ENCODE measurements around the gene SLC16A1. TPM values are rescaled to one million over a fixed set of nuclear protein-coding genes. Genes with fewer than 3 reads are reported as not detected.

The SLC16A1 gene
- total and polyA plus RNA-seq, 3 experiments from 2014 or later, result 12.4 to 75.8 (median 75.3) TPM

- Histone ChIP-seq H3K9me3 (ENCODE audit: low read length) (no peaks in the 10 kb centered on the region), H3K36me3 (ENCODE audit: insufficient read depth, low read length) (no peaks in the 10 kb centered on the region), H3K4me3 (ENCODE audit: low read length) (no peak overlapping the region), H3K4me1 (ENCODE audit: insufficient read depth, low read length) (no peaks in the 10 kb centered on the region), H3K27ac (ENCODE audit: low read depth, low read length) (peak overlapping the region; percentile 57), H3K27me3 (ENCODE audit: insufficient read depth, low read length, poor library complexity, severe bottlenecking) (no peaks in the 10 kb centered on the region)
- Mint-ChIP-seq H3K9me3 (no peaks in the 10 kb centered on the region), H3K27ac (no peak overlapping the region), H3K36me3 (no peaks in the 10 kb centered on the region), H3K4me3 (no peak overlapping the region), H3K4me1 (no peaks in the 10 kb centered on the region), H3K27me3 (peaks cover 3 to 9% of the 10 kb centered on the region in 2 donors)
- ChIA-PET POLR2A (no interaction called here), CTCF (interaction anchor here (0.7 to 1.7 kb wide), 4 partner anchors 151 to 794 kb away, joined by 3 to 13 read pairs (median 4); partner anchors contain the start of gene LRIG2)
- no peak for DNase-seq
These were observed 73.7 kb downstream of the SLC16A1 start for GRCh38 chr1:112882271-112882744.

DNA sequence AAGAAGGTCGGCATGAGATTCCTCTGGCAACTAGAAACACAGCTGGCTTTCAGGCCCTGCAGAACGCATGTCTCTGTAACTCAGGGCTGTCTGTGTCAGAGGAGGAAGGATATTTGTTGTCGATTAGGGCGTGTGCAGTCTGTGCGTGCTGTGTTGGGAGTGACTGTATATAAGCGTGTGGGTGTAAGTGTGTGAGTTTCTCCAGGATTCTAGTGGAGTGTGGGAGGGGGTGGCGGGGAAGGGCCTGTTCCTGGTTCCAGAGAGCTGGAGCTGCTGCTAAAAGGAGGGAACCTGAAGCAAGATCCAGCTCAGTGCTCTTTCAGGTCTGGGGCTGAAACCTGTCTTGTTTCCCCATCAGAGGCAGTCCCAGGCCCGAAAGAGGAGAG lies 74.3 kb downstream of the SLC16A1 start:
- DNase-seq, result no peak
- ChIA-PET POLR2A (no interaction called here), CTCF (interaction anchor here (1.4 to 1.7 kb wide), 3 partner anchors 165 to 795 kb away, joined by 3 to 13 read pairs (median 4); partner anchors contain the start of gene LRIG2)
- no peaks in the 10 kb centered on the region for H3K36me3 Mint-ChIP-seq
- no peak overlapping the region for H3K4me3 ChIP-seq (ENCODE audit: low read length)
- no peaks in the 10 kb centered on the region for H3K9me3 ChIP-seq (ENCODE audit: low read length)
- no peaks in the 10 kb centered on the region for H3K4me1 ChIP-seq (ENCODE audit: insufficient read depth, low read length)
- H3K27me3 ChIP-seq (ENCODE audit: insufficient read depth, low read length, poor library complexity, severe bottlenecking), result no peaks in the 10 kb centered on the region
- H3K4me3 Mint-ChIP-seq, result no peak overlapping the region
- peaks cover 3 to 11% of the 10 kb centered on the region in 2 donors for H3K27me3 Mint-ChIP-seq
- H3K27ac Mint-ChIP-seq, result no peak overlapping the region
- H3K36me3 ChIP-seq (ENCODE audit: insufficient read depth, low read length), result no peaks in the 10 kb centered on the region
- H3K4me1 Mint-ChIP-seq, result no peaks in the 10 kb centered on the region
- H3K27ac ChIP-seq (ENCODE audit: low read depth, low read length), result peak overlapping the region; percentile 27
- no peaks in the 10 kb centered on the region for H3K9me3 Mint-ChIP-seq

- H3K27ac Mint-ChIP-seq, result no peak overlapping the region
- H3K27ac ChIP-seq (ENCODE audit: low read depth, low read length), result no peak overlapping the region
- no peaks in the 10 kb centered on the region for H3K9me3 Mint-ChIP-seq
- peaks cover 11 to 19% of the 10 kb centered on the region in 2 donors for H3K27me3 Mint-ChIP-seq
- no peaks in the 10 kb centered on the region for H3K4me1 Mint-ChIP-seq
- no peaks in the 10 kb centered on the region for H3K27me3 ChIP-seq (ENCODE audit: insufficient read depth, low read length, poor library complexity, severe bottlenecking)
- H3K4me3 Mint-ChIP-seq, result no peak overlapping the region
- CTCF ChIA-PET, result interaction anchor here (0.6 to 1.9 kb wide), 6 partner anchors 9 to 200 kb away, joined by 3 to 14 read pairs (median 4); partner anchors contain the start of genes LRIG2 and PPM1J
- no peaks in the 10 kb centered on the region for H3K36me3 ChIP-seq (ENCODE audit: insufficient read depth, low read length)
- POLR2A ChIA-PET, result no interaction called here
- no peaks in the 10 kb centered on the region for H3K4me1 ChIP-seq (ENCODE audit: insufficient read depth, low read length)
- no peaks in the 10 kb centered on the region for H3K36me3 Mint-ChIP-seq
- H3K4me3 ChIP-seq (ENCODE audit: low read length), result no peak overlapping the region
- no peaks in the 10 kb centered on the region for H3K9me3 ChIP-seq (ENCODE audit: low read length)
- no peak for DNase-seq
These were observed 76.2 kb downstream of the SLC16A1 start for GRCh38 chr1:112879834-112880233.

- no peaks in the 10 kb centered on the region for H3K4me1 ChIP-seq (ENCODE audit: insufficient read depth, low read length)
- Mint-ChIP-seq H3K27ac (no peak overlapping the region), H3K36me3 (no peaks in the 10 kb centered on the region), H3K9me3 (no peaks in the 10 kb centered on the region), H3K4me3 (no peak overlapping the region), H3K4me1 (no peaks in the 10 kb centered on the region), H3K27me3 (peaks cover 16 to 19% of the 10 kb centered on the region in 2 donors)
- H3K27ac ChIP-seq (ENCODE audit: low read depth, low read length), result peak overlapping the region; percentile 54
- ChIA-PET CTCF (no interaction called here), POLR2A (no interaction called here)
- no peaks in the 10 kb centered on the region for H3K36me3 ChIP-seq (ENCODE audit: insufficient read depth, low read length)
- no peak for DNase-seq
- H3K9me3 ChIP-seq (ENCODE audit: low read length), result no peaks in the 10 kb centered on the region
- H3K4me3 ChIP-seq (ENCODE audit: low read length), result no peak overlapping the region
- no peaks in the 10 kb centered on the region for H3K27me3 ChIP-seq (ENCODE audit: insufficient read depth, low read length, poor library complexity, severe bottlenecking)
These were observed 77.7 kb downstream of the SLC16A1 start for GRCh38 chr1:112878321-112878720.

DNA sequence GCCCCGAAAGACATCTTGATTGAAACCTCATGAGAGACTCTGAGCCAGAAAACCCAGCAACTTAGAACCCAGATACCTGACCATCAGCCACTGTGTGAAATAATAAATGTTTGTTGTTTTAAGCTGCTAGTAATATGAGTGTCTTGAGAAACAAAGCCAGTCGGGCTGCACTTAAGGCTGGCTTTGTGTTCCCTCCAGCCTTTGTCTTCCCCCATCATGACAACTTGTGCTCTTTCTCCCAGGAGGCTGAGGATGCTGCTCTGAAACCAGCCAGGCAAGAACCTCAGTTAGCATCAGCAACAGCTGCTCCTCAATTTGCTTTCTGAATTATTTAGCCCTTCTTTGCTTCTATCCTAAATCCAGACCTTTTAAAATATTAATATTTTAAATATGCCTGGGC lies 78.2 kb downstream of the SLC16A1 start:
- ChIA-PET POLR2A (no interaction called here), CTCF (interaction anchor here (0.8 kb wide), 1 partner anchor 165 kb away, joined by 3 read pairs; no protein-coding TSS in a partner anchor)

DNA sequence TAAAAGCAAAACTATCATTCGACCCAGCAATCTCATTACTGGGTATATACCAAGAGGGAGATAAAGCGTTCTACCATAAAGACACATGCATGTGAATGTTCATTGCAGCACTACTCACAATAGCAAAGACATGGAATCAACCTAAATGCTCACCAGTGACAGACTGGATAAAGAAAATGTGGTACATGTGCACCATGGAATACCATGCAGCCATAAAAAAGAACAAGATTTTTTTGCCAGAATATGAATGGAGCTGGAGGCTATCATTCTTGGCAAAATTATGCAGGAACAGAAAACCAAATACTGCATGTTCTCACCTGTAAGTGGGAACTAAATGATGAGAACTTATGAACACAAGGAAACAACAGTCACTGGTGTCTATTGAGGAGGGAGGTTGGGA lies 79.7 kb downstream of the SLC16A1 start:
- no peaks in the 10 kb centered on the region for H3K36me3 Mint-ChIP-seq
- peaks cover 14 to 22% of the 10 kb centered on the region in 2 donors for H3K27me3 Mint-ChIP-seq

More for the DNA sequence above, 78.2 kb downstream of the SLC16A1 start:
- Histone ChIP-seq H3K9me3 (ENCODE audit: low read length) (no peaks in the 10 kb centered on the region), H3K27me3 (ENCODE audit: insufficient read depth, low read length, poor library complexity, severe bottlenecking) (no peaks in the 10 kb centered on the region), H3K4me1 (ENCODE audit: insufficient read depth, low read length) (no peaks in the 10 kb centered on the region), H3K4me3 (ENCODE audit: low read length) (no peak overlapping the region), H3K27ac (ENCODE audit: low read depth, low read length) (no peak overlapping the region), H3K36me3 (ENCODE audit: insufficient read depth, low read length) (no peaks in the 10 kb centered on the region)
- Mint-ChIP-seq H3K27me3 (peaks cover 16 to 19% of the 10 kb centered on the region in 2 donors), H3K4me1 (no peaks in the 10 kb centered on the region), H3K36me3 (no peaks in the 10 kb centered on the region), H3K4me3 (no peak overlapping the region), H3K27ac (peak overlapping the region in 1 of 8 donors; percentile 72), H3K9me3 (no peaks in the 10 kb centered on the region)
- DNase-seq, result no peak

DNA sequence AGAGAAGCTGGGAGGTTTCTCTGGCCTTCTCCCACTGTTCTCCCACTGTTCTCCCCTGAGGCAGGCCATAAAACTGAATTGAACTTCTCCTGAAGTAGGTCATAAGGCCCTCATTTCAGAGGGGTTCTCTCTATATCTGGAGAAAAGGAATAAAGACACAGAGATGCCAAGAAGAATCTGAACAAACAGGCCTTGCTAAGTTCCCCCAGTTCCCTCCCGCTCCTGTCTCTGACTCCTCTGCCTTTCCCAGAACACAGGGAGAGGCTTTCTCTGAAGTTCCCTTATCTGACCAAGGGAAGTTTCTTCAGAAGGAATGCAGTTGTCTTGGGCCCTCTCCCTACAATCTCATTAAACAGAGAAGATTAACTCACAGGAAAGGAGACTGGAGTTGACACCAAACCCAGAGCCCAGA lies 83.4 kb downstream of the SLC16A1 start:
- no peak for DNase-seq
- H3K27ac Mint-ChIP-seq, result peak overlapping the region in 1 of 8 donors; percentile 24
- H3K9me3 Mint-ChIP-seq, result no peaks in the 10 kb centered on the region
- Histone ChIP-seq H3K36me3 (ENCODE audit: insufficient read depth, low read length) (no peaks in the 10 kb centered on the region), H3K9me3 (ENCODE audit: low read length) (no peaks in the 10 kb centered on the region), H3K27me3 (ENCODE audit: insufficient read depth, low read length, poor library complexity, severe bottlenecking) (no peaks in the 10 kb centered on the region), H3K27ac (ENCODE audit: low read depth, low read length) (peak overlapping the region; percentile 44), H3K4me3 (ENCODE audit: low read length) (no peak overlapping the region), H3K4me1 (ENCODE audit: insufficient read depth, low read length) (no peaks in the 10 kb centered on the region)
- H3K4me1 Mint-ChIP-seq, result no peaks in the 10 kb centered on the region
- no peak overlapping the region for H3K4me3 Mint-ChIP-seq
- POLR2A ChIA-PET, result no interaction called here
- H3K36me3 Mint-ChIP-seq, result no peaks in the 10 kb centered on the region
- CTCF ChIA-PET, result no interaction called here
- peaks cover 13 to 20% of the 10 kb centered on the region in 2 donors for H3K27me3 Mint-ChIP-seq

More for the DNA sequence above, 79.7 kb downstream of the SLC16A1 start:
- no peaks in the 10 kb centered on the region for H3K27me3 ChIP-seq (ENCODE audit: insufficient read depth, low read length, poor library complexity, severe bottlenecking)
- no peaks in the 10 kb centered on the region for H3K9me3 Mint-ChIP-seq
- ChIA-PET POLR2A (no interaction called here), CTCF (no interaction called here)
- no peak overlapping the region for H3K4me3 ChIP-seq (ENCODE audit: low read length)
- no peaks in the 10 kb centered on the region for H3K4me1 ChIP-seq (ENCODE audit: insufficient read depth, low read length)
- no peaks in the 10 kb centered on the region for H3K36me3 ChIP-seq (ENCODE audit: insufficient read depth, low read length)
- H3K27ac Mint-ChIP-seq, result no peak overlapping the region
- no peak overlapping the region for H3K27ac ChIP-seq (ENCODE audit: low read depth, low read length)
- no peaks in the 10 kb centered on the region for H3K4me1 Mint-ChIP-seq
- no peak for DNase-seq
- no peak overlapping the region for H3K4me3 Mint-ChIP-seq
- no peaks in the 10 kb centered on the region for H3K9me3 ChIP-seq (ENCODE audit: low read length)

DNA sequence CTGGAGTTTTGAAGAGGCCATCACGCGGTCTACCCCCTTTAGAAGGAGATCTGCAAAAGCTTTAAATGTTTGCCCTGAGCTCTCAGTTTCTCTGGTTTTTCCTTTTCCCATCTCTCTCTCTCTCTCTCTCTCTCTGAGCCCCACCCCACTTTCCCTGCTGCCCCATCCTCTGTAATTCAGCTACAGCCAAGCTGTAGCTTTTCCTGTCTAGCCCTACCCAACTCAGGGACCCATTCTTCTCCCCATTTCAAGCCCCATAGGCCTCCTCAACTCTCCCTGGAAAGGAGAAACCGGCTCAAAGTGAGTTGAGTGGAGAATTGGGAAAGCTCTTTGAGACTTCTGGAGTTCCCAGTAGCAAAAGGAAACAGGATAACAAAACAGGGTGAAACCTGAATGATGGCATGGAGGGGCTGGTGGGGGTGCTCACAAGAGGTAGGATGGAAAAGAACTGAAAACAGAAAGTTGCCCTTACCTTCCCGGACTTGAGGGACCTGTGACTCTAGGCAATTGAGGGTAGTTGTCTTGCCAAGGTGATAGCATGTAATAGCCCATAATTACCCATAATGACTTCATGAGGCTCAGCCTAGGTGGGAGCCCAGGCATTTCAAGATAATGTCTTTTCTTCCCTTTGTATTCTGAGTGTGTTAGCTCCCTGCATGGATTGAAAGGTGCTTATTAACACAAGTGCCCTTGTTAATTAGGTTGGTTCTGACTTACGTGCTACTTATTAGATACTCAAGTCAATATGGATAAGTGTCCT lies 84.9 kb downstream of the SLC16A1 start:
- no peaks in the 10 kb centered on the region for H3K4me1 ChIP-seq (ENCODE audit: insufficient read depth, low read length)
- POLR2A ChIA-PET, result no interaction called here
- peak overlapping the region in 1 of 8 donors; percentile 10 for H3K27ac Mint-ChIP-seq
- no peak overlapping the region for H3K27ac ChIP-seq (ENCODE audit: low read depth, low read length)
- CTCF ChIA-PET, result no interaction called here
- H3K27me3 ChIP-seq (ENCODE audit: insufficient read depth, low read length, poor library complexity, severe bottlenecking), result no peaks in the 10 kb centered on the region
- no peaks in the 10 kb centered on the region for H3K9me3 ChIP-seq (ENCODE audit: low read length)
- no peak overlapping the region for H3K4me3 ChIP-seq (ENCODE audit: low read length)
- H3K4me1 Mint-ChIP-seq, result no peaks in the 10 kb centered on the region
- H3K4me3 Mint-ChIP-seq, result no peak overlapping the region
- no peaks in the 10 kb centered on the region for H3K36me3 ChIP-seq (ENCODE audit: insufficient read depth, low read length)
- no peaks in the 10 kb centered on the region for H3K36me3 Mint-ChIP-seq
- H3K9me3 Mint-ChIP-seq, result no peaks in the 10 kb centered on the region
- peaks cover 12% of the 10 kb centered on the region in 2 donors for H3K27me3 Mint-ChIP-seq
- no peak for DNase-seq

Data from CD8-positive, alpha-beta memory T cell (primary cell).